Measurements from ENCODE around the gene GDPD5. TPM values are rescaled to one million over a fixed set of nuclear protein-coding genes. Genes with fewer than 3 reads are reported as not detected.

GDPD5 gene
- total and polyA plus RNA-seq, 9 of the 15 experiments (the other 6 are each of a cell fraction or from before 2014, with no cell fraction given) = 0.32 to 27.3 (median 8.0) TPM

GRCh38 chr11:75394085-75394840 lies 131.5 kb downstream of the GDPD5 start:
- no peaks in the 10 kb centered on the region for H3K9me3 ChIP-seq (replicated peaks; ENCODE audit: control insufficient read depth, insufficient read depth, low read depth, low read length)
- no peak for ATAC-seq
- in situ Hi-C loops (cut with MboI) (no loop called here), intact Hi-C loops (cut with micrococcal nuclease) (no loop called here)
- DNase-seq (ENCODE audit: extremely low read depth in 1 of 4, low spot score in 3 of 4) = no peak
- WGBS (ENCODE audit: insufficient coverage, low coverage, missing lambda C conversion rate) = 21% methylated on average over 4 of the region's 8 CpGs
- BruUV-seq (replicated peaks) = no TSS peak
- ChIA-PET CTCF (ENCODE audit: low intra/inter-chr PET ratio) (no interaction called here), POLR2A (no interaction called here)
- H3K79me2 ChIP-seq (ENCODE audit: control insufficient read depth, insufficient read depth, low read length) = peaks cover 3% of the 10 kb centered on the region; the same call in 2 of the 3 replicates
- H3K4me1 ChIP-seq (replicated peaks in 1 of 2; ENCODE audit: control insufficient read depth in 2 of 2, insufficient read depth in 2 of 2, low read length in 2 of 2) = peaks cover 0 to under 1% of the 10 kb centered on the region in 2 experiments; a peak in 3 of 5 replicates
- no peak for FAIRE-seq
- H2AFZ ChIP-seq (ENCODE audit: low read depth, low read length) = no peak overlapping the region
- H3K27ac ChIP-seq (ENCODE audit: extremely low read depth, low read depth, low read length) = no peak overlapping the region
- no peaks in the 10 kb centered on the region for H4K20me1 ChIP-seq (replicated peaks; ENCODE audit: control insufficient read depth, insufficient read depth, low read length)
- TF ChIP-seq HOMEZ (CRISPR knock-in tag; IDR thresholded peaks at IDR 0.05) = no peak
- TF ChIP-seq ATF7 (IDR thresholded peaks at IDR 0.05) = peak; percentile 34; the same call in 1 of the 2 replicates
- no peak for TF ChIP-seq ZNF436 (CRISPR knock-in tag; IDR thresholded peaks at IDR 0.05)
- TF ChIP-seq HSF4 (CRISPR knock-in tag; IDR thresholded peaks at IDR 0.05; ENCODE audit: borderline replicate concordance) = no peak
- TF ChIP-seq RBM22 (IDR thresholded peaks at IDR 0.05; ENCODE audit: low read depth, low read length, poor library complexity, severe bottlenecking) = no peak
- no peak for TF ChIP-seq ZBTB43 (CRISPR knock-in tag; IDR thresholded peaks at IDR 0.05)
- no peak for TF ChIP-seq NCOA4 (IDR thresholded peaks at IDR 0.05; ENCODE audit: partially characterized antibody)
- TF ChIP-seq PML (IDR thresholded peaks at IDR 0.05; ENCODE audit: low read length) = no peak
- peak; percentile 63 for TF ChIP-seq CEBPB (tag; IDR thresholded peaks at IDR 0.05)
- TF ChIP-seq ATF3 (IDR thresholded peaks at IDR 0.05) = peak; percentile 59
- no peak for TF ChIP-seq ATF3 (CRISPR knock-in tag; conservative IDR thresholded peaks at IDR 0.05)
- no peak overlapping the region for H3K9ac ChIP-seq (ENCODE audit: insufficient read depth in 1 of 2, low read depth in 2 of 2, low read length in 2 of 2)
- H3K36me3 ChIP-seq (ENCODE audit: control insufficient read depth, insufficient read depth, low read length) = no peaks in the 10 kb centered on the region
- H3K4me3 ChIP-seq = no peak overlapping the region
- no peak overlapping the region for H3K4me2 ChIP-seq (ENCODE audit: insufficient read depth, low read length)
- H3K27me3 ChIP-seq (ENCODE audit: control insufficient read depth in 2 of 2, insufficient read depth in 2 of 2, low read length in 2 of 2) = no peaks in the 10 kb centered on the region
- no peaks in the 10 kb centered on the region for H3K9me1 ChIP-seq (ENCODE audit: control insufficient read depth, insufficient read depth, low read length)
